GM18526 (cell line): ENCODE results near the gene NRG4.

Source experiments
- POLR2A ChIP-seq: IDR thresholded peaks from 3 replicates; pipeline ENCODE4 v1.6.1; 2011; ENCODE audit not compliant: insufficient read length; ENCODE audit errors: extremely low read depth

The NRG4 gene

GRCh38 chr15:75945953-75946352 lies 66.3 kb downstream of the NRG4 start:
- TF ChIP-seq POLR2A = no peak

- TF ChIP-seq POLR2A = no peak
Observed at GRCh38 chr15:75943713-75944215, 68.5 kb downstream of the NRG4 start.

GRCh38 chr15:75943246-75943645 lies 69.0 kb downstream of the NRG4 start:
- no peak for TF ChIP-seq POLR2A

- TF ChIP-seq POLR2A = no peak
Observed at GRCh38 chr15:75942464-75942863, 69.8 kb downstream of the NRG4 start.

- TF ChIP-seq POLR2A = no peak
Observed at GRCh38 chr15:75930866-75931265, 81.4 kb downstream of the NRG4 start.

GRCh38 chr15:75929799-75930565 lies 82.2 kb downstream of the NRG4 start:
- no peak for TF ChIP-seq POLR2A

GRCh38 chr15:75928680-75929608 lies 83.3 kb downstream of the NRG4 start:
- TF ChIP-seq POLR2A = no peak

- no peak for TF ChIP-seq POLR2A
Observed at GRCh38 chr15:75927601-75928000, 84.6 kb downstream of the NRG4 start.

GRCh38 chr15:75926931-75927330 lies 85.3 kb downstream of the NRG4 start:
- no peak for TF ChIP-seq POLR2A

- no peak for TF ChIP-seq POLR2A
Observed at GRCh38 chr15:75925440-75925839, 86.8 kb downstream of the NRG4 start.

GRCh38 chr15:75924576-75924975 lies 87.6 kb downstream of the NRG4 start:
- no peak for TF ChIP-seq POLR2A

GRCh38 chr15:75923756-75924155 lies 88.5 kb downstream of the NRG4 start:
- no peak for TF ChIP-seq POLR2A

GRCh38 chr15:75921732-75922703 lies 90.2 kb downstream of the NRG4 start:
- TF ChIP-seq POLR2A = no peak

- no peak for TF ChIP-seq POLR2A
Observed at GRCh38 chr15:75920079-75920478, 92.1 kb downstream of the NRG4 start.

- no peak for TF ChIP-seq POLR2A
Observed at GRCh38 chr15:75918135-75918534, 94.1 kb downstream of the NRG4 start.
